ENCODE data around the gene CNTLN. TPM values are rescaled to one million over a fixed set of nuclear protein-coding genes. Genes with fewer than 3 reads are reported as not detected.

Gene CNTLN
- total and polyA plus RNA-seq, 2 of the 8 experiments (the other 6 are each of a cell fraction or from before 2014, with no cell fraction given), result 4.8 to 10.8 TPM

GRCh38 chr9:17462869-17463464, 328.1 kb downstream of the CNTLN start:
- Histone ChIP-seq H3K4me2 (ENCODE audit: insufficient read depth in 1 of 2, low read depth in 2 of 2, low read length in 2 of 2) (no peak overlapping the region), H2BK5ac (ENCODE audit: low read depth, low read length) (no peak overlapping the region), H2BK15ac (ENCODE audit: low read length) (no peak overlapping the region), H3K27me3 (replicated peaks in 1 of 4; ENCODE audit: control insufficient read depth in 3 of 4, extremely low read depth in 1 of 4, insufficient read depth in 3 of 4, low read length in 3 of 4) (no peaks in the 10 kb centered on the region), H4K20me1 (replicated peaks in 1 of 2; ENCODE audit: control insufficient read depth in 1 of 2, insufficient read depth in 2 of 2, low read length in 2 of 2) (no peaks in the 10 kb centered on the region), H4K8ac (ENCODE audit: extremely low read depth, insufficient read depth, low read length) (no peak overlapping the region), H3K23ac (ENCODE audit: insufficient read length) (no peak overlapping the region), H3K23me2 (ENCODE audit: low read depth, low read length) (no peaks in the 10 kb centered on the region), H2BK20ac (ENCODE audit: low read length) (no peak overlapping the region), H3K4me3 (ENCODE audit: extremely low read depth in 1 of 4, insufficient read depth in 2 of 4, low read depth in 3 of 4, low read length in 4 of 4) (no peak overlapping the region), H3K79me1 (ENCODE audit: low read depth, low read length) (no peaks in the 10 kb centered on the region), H3K4ac (replicated peaks; ENCODE audit: insufficient read length, low read depth, low read length) (no peak overlapping the region), H3K79me2 (ENCODE audit: control insufficient read depth in 1 of 2, insufficient read depth in 2 of 2, low read length in 2 of 2) (no peaks in the 10 kb centered on the region), H2BK120ac (replicated peaks; ENCODE audit: low read depth, low read length) (no peak overlapping the region), H2AK5ac (ENCODE audit: low read depth, low read length) (no peak overlapping the region), H3K14ac (ENCODE audit: insufficient read length) (no peak overlapping the region), H4K5ac (ENCODE audit: insufficient read length, low read depth, low read length) (no peak overlapping the region), H3K36me3 (ENCODE audit: control insufficient read depth in 2 of 4, insufficient read depth in 4 of 4, low read length in 3 of 4) (no peaks in the 10 kb centered on the region), H4K91ac (replicated peaks; ENCODE audit: insufficient read length, low read length) (no peak overlapping the region), H3K56ac (replicated peaks; ENCODE audit: insufficient read length, low read depth, low read length) (no peak overlapping the region), H3K9me3 (ENCODE audit: insufficient read depth in 2 of 2, low read depth in 1 of 2, low read length in 1 of 2) (no peaks in the 10 kb centered on the region), H2BK12ac (ENCODE audit: low read depth, low read length) (no peak overlapping the region), H3K4me1 (replicated peaks in 1 of 4; ENCODE audit: control insufficient read depth in 3 of 4, insufficient read depth in 4 of 4, low read length in 3 of 4) (no peaks in the 10 kb centered on the region), H3K9ac (replicated peaks in 1 of 4; ENCODE audit: extremely low read depth in 1 of 4, low read depth in 3 of 4, low read length in 3 of 4) (no peak overlapping the region), H3K27ac (ENCODE audit: low read depth, low read length) (no peak overlapping the region), H2AFZ (ENCODE audit: low read length) (no peak overlapping the region), H3K18ac (ENCODE audit: extremely low read depth, low read length) (no peak overlapping the region)
- no peak for DNase-seq (ENCODE audit: low read depth in 1 of 2, low spot score in 2 of 2)
- 52% methylated on average over 5 of the region's 5 CpGs; no CpG with 5 or more reads in 1 of the 2 experiments for WGBS, 2 experiments (ENCODE audit: extremely low coverage in 1 of 2, insufficient coverage in 1 of 2, insufficient read length in 1 of 2, insufficient replicate concordance in 2 of 2, low coverage in 1 of 2, low lambda C conversion rate in 2 of 2, missing lambda C conversion rate in 1 of 2)
- ChIA-PET CTCF (ENCODE audit: partially characterized antibody) (interaction anchor here (0.5 to 2.6 kb wide), 21 partner anchors 9 to 1328 kb away, joined by 3 to 12 read pairs (median 3); no protein-coding TSS in a partner anchor), POLR2A (ENCODE audit: partially characterized antibody) (no interaction called here)
- TF ChIP-seq RAD21 (IDR thresholded peaks at IDR 0.05 in 1 of 2, conservative IDR thresholded peaks at IDR 0.05 in 1 of 2; ENCODE audit: low read depth in 2 of 2, low read length in 2 of 2) (peak; percentile 84), KDM4A (IDR thresholded peaks at IDR 0.05; ENCODE audit: low read depth, low read length, severe bottlenecking) (no peak), ASH2L (IDR thresholded peaks at IDR 0.05; ENCODE audit: low read length) (no peak), TAF1 (IDR thresholded peaks at IDR 0.05; ENCODE audit: low read depth, low read length) (no peak), CTCF (IDR thresholded peaks at IDR 0.05; ENCODE audit: control extremely low read depth in 1 of 3, insufficient read depth in 1 of 3, low read depth in 1 of 3, low read length in 3 of 3) (peak in 2 of 3 experiments; percentile 38 to 67; a peak in 2 of 4 replicates), E2F6 (IDR thresholded peaks at IDR 0.05) (no peak), POU5F1 (IDR thresholded peaks at IDR 0.05; ENCODE audit: low read depth, low read length) (no peak)
- FAIRE-seq, result peak; percentile 28
